BJ (cell line): ENCODE results near the gene METTL8. TPM values are rescaled to one million over a fixed set of nuclear protein-coding genes. Genes with fewer than 3 reads are reported as not detected.

Source experiments
- CTCF ChIA-PET: fragments of 350-600 bp; formaldehyde crosslinking; extraction: SDS; loops from one replicate; lab custom pipeline; 2021; ENCODE audit warnings: antibody characterized with exemption, inconsistent platforms; lab: Yijun Ruan, JAX
- POLR2A ChIA-PET: fragments of 300-600 bp; sonication (Branson Sonifier 250); formaldehyde crosslinking; extraction: SDS; loops from one replicate; lab custom pipeline; 2021; ENCODE audit warnings: antibody characterized with exemption; lab: Charles Lee
- DNase-seq: peaks from one replicate; pipeline ENCODE4 v3.0.0-alpha.2; 2011; ENCODE audit warnings: low read depth
- H3K27me3 ChIP-seq: 2 replicates; pipeline ENCODE4 v1.6.0; 2011; ENCODE audit warnings: low read length; ENCODE audit not compliant: control insufficient read depth, insufficient read depth
- H3K36me3 ChIP-seq: 2 replicates; pipeline ENCODE4 v1.5.1; 2011; ENCODE audit warnings: low read length; ENCODE audit not compliant: control insufficient read depth, insufficient read depth
- H3K4me3 ChIP-seq: 2 replicates; pipeline ENCODE4 v1.5.1; 2011; ENCODE audit warnings: low read depth, mild to moderate bottlenecking, control low read depth, low read length
- polyA plus RNA-seq: library from polyadenylated mRNA; depleted of rRNA; stranded (reverse); fragments of >200 nt; gene quantifications from 2 replicates; pipeline ENCODE4 v1.2.3, GENCODE V29; 2011
- TF ChIP-seq, protein P1 (sequence below): IDR thresholded peaks from 2 replicates; pipeline ENCODE4 v1.5.1; 2011; ENCODE audit warnings: low read depth, mild to moderate bottlenecking, control low read depth, inconsistent platforms, low read length, moderate library complexity; ENCODE audit not compliant: insufficient read depth

The METTL8 gene
- polyA plus RNA-seq, 1 experiment: 5.4 TPM

DNA sequence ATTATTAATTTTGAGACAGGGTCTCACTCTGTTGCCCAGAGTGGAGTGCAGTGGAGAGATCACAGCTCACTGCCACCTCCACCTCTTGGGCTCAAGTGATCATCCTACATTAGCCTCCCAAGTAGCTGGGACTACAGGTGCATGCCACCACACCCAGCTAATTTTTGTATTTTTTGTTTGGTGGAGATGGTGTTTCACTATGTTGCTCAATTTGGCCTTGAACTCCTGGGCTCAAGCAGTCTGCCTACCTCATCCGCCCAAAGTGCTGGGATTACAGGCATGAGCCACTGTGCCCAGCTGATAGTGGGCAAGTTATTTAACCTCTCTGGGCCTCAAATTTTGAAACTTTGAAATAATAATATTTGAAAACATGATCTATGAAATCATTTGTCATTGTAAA is 26.7 kb upstream of the METTL8 start:
- H3K36me3 ChIP-seq: no peaks in the 10 kb centered on the region; the same call in 1 of the 2 replicates
- POLR2A ChIA-PET: no interaction called here
- CTCF ChIA-PET: interaction anchor here (1.0 kb wide), 1 partner anchor 9 kb away, joined by 3 read pairs; no protein-coding TSS in a partner anchor

DNA sequence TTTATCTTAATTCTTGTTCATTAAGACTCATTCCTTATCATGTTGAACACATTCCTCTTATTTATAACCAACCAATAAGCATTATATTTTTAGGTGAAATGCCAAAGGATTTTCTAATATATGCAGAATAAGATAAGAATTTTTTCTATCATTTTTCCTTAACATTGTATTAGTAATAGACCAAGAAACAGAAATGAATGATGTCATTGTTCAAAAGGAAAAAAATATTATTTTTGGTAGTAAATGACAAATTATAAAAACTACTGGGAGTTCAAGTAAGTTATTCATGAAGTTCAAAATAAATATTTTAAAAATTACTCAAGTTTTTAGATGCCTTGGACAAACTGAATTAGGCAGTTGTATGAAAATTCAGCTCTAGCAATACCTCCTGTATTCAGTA is 25.7 kb upstream of the METTL8 start:
- TF ChIP-seq, protein P1, sequence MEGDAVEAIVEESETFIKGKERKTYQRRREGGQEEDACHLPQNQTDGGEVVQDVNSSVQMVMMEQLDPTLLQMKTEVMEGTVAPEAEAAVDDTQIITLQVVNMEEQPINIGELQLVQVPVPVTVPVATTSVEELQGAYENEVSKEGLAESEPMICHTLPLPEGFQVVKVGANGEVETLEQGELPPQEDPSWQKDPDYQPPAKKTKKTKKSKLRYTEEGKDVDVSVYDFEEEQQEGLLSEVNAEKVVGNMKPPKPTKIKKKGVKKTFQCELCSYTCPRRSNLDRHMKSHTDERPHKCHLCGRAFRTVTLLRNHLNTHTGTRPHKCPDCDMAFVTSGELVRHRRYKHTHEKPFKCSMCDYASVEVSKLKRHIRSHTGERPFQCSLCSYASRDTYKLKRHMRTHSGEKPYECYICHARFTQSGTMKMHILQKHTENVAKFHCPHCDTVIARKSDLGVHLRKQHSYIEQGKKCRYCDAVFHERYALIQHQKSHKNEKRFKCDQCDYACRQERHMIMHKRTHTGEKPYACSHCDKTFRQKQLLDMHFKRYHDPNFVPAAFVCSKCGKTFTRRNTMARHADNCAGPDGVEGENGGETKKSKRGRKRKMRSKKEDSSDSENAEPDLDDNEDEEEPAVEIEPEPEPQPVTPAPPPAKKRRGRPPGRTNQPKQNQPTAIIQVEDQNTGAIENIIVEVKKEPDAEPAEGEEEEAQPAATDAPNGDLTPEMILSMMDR: no peak
- ChIA-PET CTCF (no interaction called here), POLR2A (no interaction called here)
- no peak for DNase-seq
- Histone ChIP-seq H3K36me3 (no peaks in the 10 kb centered on the region; the same call in 1 of the 2 replicates), H3K27me3 (no peaks in the 10 kb centered on the region), H3K4me3 (no peak overlapping the region)

More for the DNA sequence above, 26.7 kb upstream of the METTL8 start:
- no peaks in the 10 kb centered on the region for H3K27me3 ChIP-seq
- TF ChIP-seq, protein P1: no peak
- DNase-seq: no peak
- no peak overlapping the region for H3K4me3 ChIP-seq

DNA sequence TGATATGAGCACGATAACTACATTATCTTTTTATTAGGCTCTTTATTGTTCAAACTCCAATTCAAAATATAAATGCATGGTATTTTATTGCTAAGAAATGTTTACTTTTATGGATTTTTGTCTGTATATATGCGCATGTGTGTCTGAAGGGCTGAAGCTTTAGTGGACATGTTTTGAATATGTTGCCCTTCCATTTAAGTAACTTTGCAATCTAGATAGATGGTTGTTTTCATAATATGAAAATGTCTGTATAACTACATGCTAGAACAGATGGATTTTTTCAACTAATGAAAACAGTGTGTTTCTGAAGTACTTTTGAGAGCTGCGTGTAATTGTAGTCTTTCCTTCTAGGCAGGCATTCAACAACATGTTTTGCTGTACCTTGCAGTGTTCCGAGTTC is 19.0 kb upstream of the METTL8 start:
- no peak for DNase-seq
- TF ChIP-seq, protein P1: no peak
- CTCF ChIA-PET: no interaction called here

DNA sequence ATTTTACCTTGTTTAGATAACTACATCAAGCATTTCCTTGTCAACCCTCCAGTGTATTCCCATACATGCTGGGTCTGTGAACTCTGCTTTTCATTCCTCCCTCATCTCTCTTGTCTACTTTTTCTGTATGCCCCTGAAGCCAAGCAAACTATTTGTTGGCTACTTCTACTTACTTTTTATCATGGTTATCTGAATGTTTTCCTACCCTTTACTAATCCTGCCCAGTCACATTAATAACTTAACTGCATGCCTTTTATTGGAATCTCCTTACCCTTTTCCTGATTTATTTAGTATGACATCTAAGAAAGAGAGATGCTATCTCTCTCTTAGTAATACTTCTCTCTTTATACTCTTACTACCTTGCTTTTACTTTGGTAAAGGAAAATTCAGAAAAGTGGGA is 17.3 kb upstream of the METTL8 start:
- CTCF ChIA-PET: no interaction called here
- POLR2A ChIA-PET: no interaction called here
- Histone ChIP-seq H3K27me3 (no peaks in the 10 kb centered on the region), H3K36me3 (peaks cover 5% of the 10 kb centered on the region), H3K4me3 (no peak overlapping the region)
- no peak for DNase-seq
- TF ChIP-seq, protein P1: no peak

More for the DNA sequence above, 19.0 kb upstream of the METTL8 start:
- peaks cover 2% of the 10 kb centered on the region for H3K36me3 ChIP-seq
- H3K27me3 ChIP-seq: no peaks in the 10 kb centered on the region
- H3K4me3 ChIP-seq: no peak overlapping the region
- POLR2A ChIA-PET: no interaction called here

DNA sequence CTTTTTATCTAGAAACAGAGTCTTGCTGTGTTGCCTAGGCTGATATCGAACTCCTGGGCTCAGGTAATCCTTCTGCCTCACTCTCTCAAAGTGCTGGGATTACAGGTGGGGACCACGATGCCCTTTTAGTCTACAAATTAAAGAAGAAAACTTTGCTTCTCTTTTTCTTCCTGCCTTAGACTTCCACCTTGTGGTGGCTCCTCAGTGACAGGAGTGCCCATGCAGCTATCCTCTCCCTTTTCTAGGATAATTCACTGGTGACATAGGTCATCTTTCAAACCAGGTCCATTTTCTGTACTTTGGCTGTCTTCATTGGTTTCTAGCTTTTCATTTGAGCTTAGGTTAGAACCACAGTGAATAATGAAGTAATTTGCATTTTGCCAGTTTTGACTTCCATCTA is 13.9 kb upstream of the METTL8 start:
- CTCF ChIA-PET: interaction anchor here (0.9 kb wide), 1 partner anchor 475 kb away, joined by 3 read pairs; no protein-coding TSS in a partner anchor
- H3K36me3 ChIP-seq: peaks cover 5% of the 10 kb centered on the region
- POLR2A ChIA-PET: no interaction called here
- TF ChIP-seq, protein P1: peak; percentile 14; the same call in 1 of the 2 replicates
- H3K27me3 ChIP-seq: no peaks in the 10 kb centered on the region
- H3K4me3 ChIP-seq: no peak overlapping the region
- DNase-seq: no peak
